GM18951 (cell line): ENCODE results near the gene SLC4A7.
"Not testable (repeated sequence)": the region's sequence is repeated elsewhere in the genome, so short reads cannot be mapped to it uniquely, and the experiment has no call there.

Experiments used
- POLR2A ChIP-seq: IDR thresholded peaks from 4 replicates; pipeline ENCODE4 v1.6.1; 2011; ENCODE audit warnings: mild to moderate bottlenecking; ENCODE audit not compliant: insufficient read length, insufficient read depth; ENCODE audit errors: extremely low read depth
- in situ Hi-C: fragments of 300-500 bp; cut with MboI; formaldehyde crosslinking; loops from one replicate; pipeline ENCODE4 v1.12.0; 2022; ENCODE audit warnings: low sequenced_read_pairs, mixed read lengths, inconsistent platforms; ENCODE audit not compliant: unreplicated experiment

The SLC4A7 gene

GRCh38 chr3:27335571-27335970 lies 148.6 kb downstream of the SLC4A7 start:
- no peak for TF ChIP-seq POLR2A
- in situ Hi-C loops = no loop called here

- in situ Hi-C loops = no loop called here
- no peak for TF ChIP-seq POLR2A
Measured at GRCh38 chr3:27333843-27334242, 150.3 kb downstream of the SLC4A7 start.

- in situ Hi-C loops = not testable (repeated sequence)
Measured at GRCh38 chr3:27328982-27329762, 155.0 kb downstream of the SLC4A7 start.

GRCh38 chr3:27326629-27327545 lies 157.3 kb downstream of the SLC4A7 start:
- no peak for TF ChIP-seq POLR2A
- in situ Hi-C loops = no loop called here

- in situ Hi-C loops = no loop called here
- no peak for TF ChIP-seq POLR2A
Measured at GRCh38 chr3:27326202-27326601, 158.0 kb downstream of the SLC4A7 start.

GRCh38 chr3:27325419-27325818 lies 158.8 kb downstream of the SLC4A7 start:
- TF ChIP-seq POLR2A = no peak
- in situ Hi-C loops = no loop called here

- in situ Hi-C loops = no loop called here
- TF ChIP-seq POLR2A = no peak
Measured at GRCh38 chr3:27324686-27325085, 159.5 kb downstream of the SLC4A7 start.

GRCh38 chr3:27323087-27323570 lies 161.1 kb downstream of the SLC4A7 start:
- TF ChIP-seq POLR2A = no peak
- in situ Hi-C loops = no loop called here
